ENCODE measurements around the gene CNOT11.

- TF ChIP-seq CTCF (IDR thresholded peaks at IDR 0.05; ENCODE audit: low read length) (no peak), EZH2 (optimal IDR thresholded peaks at IDR 0.05; ENCODE audit: low read depth, low read length) (no peak)
These were observed 22.1 kb upstream of the CNOT11 start for GRCh38 chr2:101230541-101231001.
